Right lobe of liver (tissue), 4 donors: ENCODE measurements around the gene TET1.

ENCODE experiments used
- CTCF ChIP-seq, 4 donors: fragments of 200-600 bp in 3 of 4; fragments of 450-650 bp in 1 of 4; IDR thresholded peaks; one replicate each; pipeline versions ENCODE4 v1.5.1 to v1.8.0; 2016 to 2022; ENCODE audit warnings: antibody characterized with exemption in 4 of 4, mild to moderate bottlenecking in 2 of 4
- POLR2A ChIP-seq: fragments of 450-650 bp; IDR thresholded peaks from one replicate; pipeline ENCODE4 v1.6.1; 2017; ENCODE audit warnings: antibody characterized with exemption, mild to moderate bottlenecking
- donor health status: DM: no; HTN: no; CAD: no.
- donor health status: DM: no; HTN: no; CAD: no.
- donor health status: DM: no; HTN: yes; CAD: no.

GRCh38 chr10:68576118-68576517, 16.0 kb downstream of the TET1 start:
- TF ChIP-seq POLR2A: no peak
- no peak for TF ChIP-seq CTCF (IDR thresholded peaks at IDR 0.05)
